NCI-H1417 treated with DMSO at 0.1 percent for 48 hours (cell line): ENCODE results near the gene UNC13B.
A peak's percentile ranks its signal among the peaks of the same experiment; 100 is the strongest.
"Not testable (repeated sequence)": the region's sequence is repeated elsewhere in the genome, so short reads cannot be mapped to it uniquely, and the experiment has no call there.

Experiments used
- DNase-seq: peaks from one replicate; lab custom pipeline; 2025; lab: John Stamatoyannopoulos, UW

UNC13B gene

DNA sequence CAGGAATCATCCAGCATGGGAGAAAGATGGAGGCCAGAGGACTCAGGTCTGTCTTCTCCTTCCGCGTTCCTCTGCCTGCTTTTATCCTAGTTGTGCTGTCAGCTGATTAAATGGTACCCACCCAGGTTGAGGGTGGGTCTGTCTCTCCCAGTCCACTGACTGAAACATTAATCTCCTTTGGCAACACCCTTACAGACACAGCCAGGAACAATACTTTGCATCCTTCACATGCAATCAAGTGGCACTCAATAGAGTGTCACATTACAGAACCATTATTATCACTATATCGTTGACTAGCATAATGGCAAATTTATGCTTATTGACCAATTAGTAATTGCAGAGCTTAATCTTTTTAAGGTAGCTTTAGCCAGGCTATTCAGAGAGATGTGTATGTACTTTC lies 64.8 kb downstream of the UNC13B start:
- DNase-seq: peak; percentile 23

DNA sequence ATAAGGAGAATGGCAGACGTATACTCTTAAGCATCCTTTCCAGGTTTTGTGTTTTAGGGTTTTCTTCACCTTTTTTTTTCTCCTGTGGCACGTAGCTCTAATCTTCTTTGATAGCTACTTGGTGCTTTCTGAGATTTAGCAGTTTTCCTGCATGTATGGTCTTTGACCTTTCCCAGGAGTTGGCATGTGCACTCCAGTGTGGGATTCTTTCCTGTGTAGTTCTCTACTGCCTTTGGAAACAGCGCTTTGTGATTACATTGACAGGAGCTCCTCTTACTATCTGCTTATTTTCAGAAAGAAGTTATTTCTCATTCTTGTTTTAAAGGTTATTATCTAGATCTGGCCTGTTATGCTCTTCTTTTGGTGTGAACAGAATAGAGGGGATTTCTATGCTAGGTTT lies 65.5 kb downstream of the UNC13B start:
- no peak for DNase-seq

DNA sequence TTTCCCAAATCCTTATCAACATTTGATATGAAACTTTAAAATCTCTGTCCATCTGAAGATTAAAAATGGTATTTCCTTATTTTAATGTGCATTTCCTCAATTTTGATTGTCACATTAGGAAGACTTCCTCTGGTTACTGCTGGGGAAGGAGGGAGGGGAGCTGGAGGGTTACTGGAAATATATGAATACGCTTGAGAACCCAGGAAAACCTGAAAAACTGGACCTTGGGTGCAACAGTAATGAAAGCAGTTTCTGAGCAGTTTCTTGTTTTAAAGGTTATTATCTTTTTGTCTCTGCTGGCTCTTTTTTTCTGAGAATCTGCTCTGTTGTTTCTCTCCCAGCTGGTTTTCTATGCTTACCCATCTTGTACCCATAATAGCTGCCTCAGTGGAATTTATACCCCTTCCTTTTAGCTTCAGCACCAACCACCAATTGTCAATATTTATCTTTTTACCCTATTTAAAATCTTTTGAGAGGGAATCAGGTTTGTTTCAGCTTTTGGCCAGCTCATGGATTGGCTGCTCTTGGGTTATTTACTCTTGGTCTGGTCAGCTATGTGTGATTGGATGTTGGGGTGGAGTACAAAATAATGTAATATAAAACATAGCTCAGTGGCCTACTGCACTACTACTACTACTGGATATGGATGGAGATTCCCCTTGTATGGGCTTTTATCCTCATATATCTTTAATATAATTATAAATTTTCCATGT lies 67.4 kb downstream of the UNC13B start:
- DNase-seq: no peak

DNA sequence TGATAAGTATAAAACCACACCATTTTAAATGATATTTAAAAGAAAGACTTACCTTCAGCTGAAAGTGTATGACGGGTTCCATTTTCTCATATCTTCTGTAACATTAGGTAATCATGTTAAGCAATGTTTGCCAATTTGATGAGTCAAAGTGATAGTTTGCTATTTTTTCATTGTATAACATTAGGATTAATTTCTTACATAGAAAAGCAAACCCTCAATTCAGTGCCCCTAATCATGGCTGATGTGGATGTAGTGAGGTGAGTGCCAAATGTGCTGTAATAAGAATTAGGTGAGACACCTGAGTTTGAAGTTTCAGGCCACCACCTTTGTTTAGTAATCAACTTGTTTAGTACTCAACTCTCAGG lies 68.0 kb downstream of the UNC13B start:
- no peak for DNase-seq

DNA sequence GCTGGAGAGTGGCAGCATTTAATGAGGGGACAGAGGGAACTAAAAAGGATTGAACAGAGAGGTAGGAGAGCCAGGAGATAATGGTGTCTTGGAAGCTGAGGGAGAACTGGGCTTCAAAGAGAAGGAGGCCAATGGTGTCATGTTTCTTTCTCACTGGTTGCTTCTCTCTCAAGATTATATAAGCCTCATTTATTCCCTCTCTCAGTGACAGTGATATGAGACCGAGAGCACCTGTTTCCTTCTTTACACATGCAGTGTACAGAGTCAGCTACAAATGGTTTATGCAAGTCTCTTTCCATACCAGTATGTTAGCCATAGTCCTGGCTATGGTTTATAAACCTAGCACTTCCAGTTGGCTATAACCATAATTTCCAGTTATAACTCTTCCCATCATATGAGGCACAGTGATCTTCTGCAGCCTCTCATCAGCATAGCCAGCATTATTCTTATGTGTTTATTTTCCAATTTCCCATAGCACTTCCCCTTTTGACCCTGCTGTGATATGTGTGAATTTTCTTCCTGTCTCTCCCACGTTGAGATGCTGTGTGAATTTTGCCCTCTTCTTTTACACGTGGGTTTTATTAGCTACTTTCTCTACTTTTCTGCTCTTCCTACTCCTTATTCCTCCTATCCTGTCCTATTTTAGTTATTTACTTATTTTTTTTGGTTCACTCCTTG lies 71.2 kb downstream of the UNC13B start:
- DNase-seq: no peak

DNA sequence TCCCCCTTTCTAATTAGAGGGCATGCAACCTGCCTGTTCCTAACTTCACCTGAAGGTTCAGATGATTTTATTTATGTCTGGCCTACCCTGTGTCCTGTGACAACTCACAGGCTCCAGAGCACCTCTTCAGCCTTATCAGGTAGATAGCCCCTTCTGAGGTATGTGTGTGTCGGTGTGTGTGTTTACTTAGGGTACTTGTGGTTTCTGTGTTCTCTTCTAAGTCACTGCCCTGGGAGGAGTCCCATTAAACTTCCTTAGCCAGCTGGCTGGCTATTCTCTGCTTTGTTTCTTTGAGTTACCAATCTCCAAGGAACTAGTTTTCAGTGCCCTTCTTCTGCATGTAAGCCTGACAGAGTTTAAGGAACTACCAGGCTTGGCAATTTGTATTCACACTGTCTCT lies 74.9 kb downstream of the UNC13B start:
- DNase-seq: no peak

DNA sequence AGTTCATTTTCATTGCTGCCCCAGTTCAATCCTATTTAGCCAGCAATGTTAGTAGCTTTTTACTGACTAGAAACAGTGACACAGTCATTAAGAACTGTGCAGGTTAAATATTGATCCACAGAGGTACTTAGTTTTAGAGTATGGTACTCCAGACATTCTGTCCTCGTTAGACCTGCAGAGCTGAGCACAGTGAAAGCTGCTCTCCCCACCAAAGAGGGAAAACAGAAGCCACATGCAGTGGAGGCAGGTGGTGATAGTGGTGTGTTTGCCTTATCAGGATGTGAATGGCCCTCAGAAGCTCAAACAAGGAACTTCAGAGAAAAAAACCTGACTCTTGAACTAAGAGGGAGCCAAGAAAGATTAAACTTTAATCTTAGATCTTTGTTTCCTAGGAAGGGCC lies 75.5 kb downstream of the UNC13B start:
- no peak for DNase-seq

DNA sequence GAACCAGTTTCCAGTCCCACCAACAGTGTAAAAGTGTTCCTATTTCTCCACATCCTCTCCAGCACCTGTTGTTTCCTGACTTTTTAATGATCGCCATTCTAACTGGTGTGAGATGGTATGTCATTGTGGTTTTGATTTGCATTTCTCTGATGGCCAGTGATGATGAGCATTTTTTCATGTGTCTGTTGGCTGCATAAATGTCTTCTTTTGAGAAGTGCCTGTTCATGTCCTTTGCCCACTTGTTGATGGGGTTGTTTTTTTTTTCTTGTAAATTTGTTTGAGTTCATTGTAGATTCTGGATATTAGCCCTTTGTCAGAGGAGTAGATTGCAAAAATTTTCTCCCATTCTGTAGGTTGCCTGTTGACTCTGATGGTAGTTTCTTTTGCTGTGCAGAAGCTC lies 84.1 kb downstream of the UNC13B start:
- DNase-seq: not testable (repeated sequence)

DNA sequence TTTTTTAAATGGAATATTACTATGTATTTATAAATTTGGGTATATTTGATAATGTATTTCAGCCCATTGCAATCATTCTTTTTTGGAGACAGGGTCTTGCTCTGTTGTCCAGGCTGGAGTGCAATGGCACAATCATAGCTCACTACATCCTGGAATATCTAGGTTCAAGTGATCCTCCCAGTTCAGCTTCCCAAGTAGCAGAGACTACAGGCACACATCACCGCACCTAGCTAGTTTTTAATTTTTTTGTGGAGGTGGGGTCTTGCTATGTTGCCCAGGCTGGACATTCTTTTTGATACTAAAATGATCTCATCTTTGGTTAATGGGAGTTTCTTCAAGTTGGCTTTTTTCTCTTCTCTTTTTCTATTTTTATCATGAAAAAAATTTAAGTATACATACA lies 91.3 kb downstream of the UNC13B start:
- DNase-seq: no peak

DNA sequence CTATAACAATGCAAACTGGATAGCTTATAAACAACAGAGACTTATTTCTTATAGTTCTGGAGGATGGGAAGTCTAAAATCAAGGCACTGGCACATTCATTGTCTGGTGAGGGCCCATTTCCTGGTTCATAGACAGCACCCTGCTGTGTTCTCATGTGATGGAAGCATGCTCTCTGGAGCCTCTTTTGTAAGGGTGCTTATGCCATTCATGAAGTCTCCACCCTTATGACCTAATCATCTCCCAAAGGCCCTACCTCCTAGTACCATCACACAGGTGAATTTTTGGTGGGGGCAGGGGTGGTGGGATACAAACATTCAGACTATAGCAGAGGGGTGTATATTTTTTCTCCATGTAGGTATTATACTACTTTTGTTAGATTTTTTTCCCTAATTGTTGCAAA lies 92.4 kb downstream of the UNC13B start:
- no peak for DNase-seq

DNA sequence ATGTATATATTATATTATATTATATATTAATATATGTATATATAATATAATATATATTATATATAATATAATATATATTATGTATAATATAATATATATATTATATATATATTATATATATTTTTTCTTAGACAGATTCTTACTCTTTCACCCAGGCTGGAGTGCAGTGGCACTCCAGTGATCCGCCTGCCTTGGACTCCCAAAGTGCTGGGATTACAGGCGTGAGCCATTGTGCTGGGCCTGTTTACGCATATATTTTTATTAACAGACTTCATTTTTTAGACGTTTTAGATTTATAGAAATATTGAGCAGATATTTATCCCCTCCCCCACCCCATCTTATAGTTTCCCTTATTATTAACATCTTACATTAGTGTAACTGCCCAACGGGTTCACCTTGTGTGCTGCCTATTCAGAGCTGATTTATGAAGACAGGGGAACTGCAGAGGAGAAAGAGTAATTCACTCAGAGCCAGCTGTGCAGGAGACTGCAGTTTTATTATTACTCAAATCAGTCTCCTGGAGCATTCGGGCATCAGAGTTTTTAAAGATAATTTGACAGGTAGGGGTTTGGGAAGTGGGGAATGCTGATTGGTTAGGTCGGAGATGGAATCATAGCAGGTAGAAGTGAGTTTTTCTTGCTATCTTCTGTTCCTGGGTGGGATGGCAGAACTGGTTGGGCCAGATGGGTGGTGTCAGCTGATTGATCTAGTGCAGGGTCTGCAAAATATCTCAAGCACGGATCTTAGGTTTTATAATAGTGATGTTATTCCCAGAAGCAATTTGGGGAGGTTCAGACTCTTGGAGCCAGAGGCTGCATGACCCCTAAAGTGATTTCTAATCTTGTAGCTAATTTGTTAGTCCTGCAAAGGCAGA lies 93.4 kb downstream of the UNC13B start:
- no peak for DNase-seq

DNA sequence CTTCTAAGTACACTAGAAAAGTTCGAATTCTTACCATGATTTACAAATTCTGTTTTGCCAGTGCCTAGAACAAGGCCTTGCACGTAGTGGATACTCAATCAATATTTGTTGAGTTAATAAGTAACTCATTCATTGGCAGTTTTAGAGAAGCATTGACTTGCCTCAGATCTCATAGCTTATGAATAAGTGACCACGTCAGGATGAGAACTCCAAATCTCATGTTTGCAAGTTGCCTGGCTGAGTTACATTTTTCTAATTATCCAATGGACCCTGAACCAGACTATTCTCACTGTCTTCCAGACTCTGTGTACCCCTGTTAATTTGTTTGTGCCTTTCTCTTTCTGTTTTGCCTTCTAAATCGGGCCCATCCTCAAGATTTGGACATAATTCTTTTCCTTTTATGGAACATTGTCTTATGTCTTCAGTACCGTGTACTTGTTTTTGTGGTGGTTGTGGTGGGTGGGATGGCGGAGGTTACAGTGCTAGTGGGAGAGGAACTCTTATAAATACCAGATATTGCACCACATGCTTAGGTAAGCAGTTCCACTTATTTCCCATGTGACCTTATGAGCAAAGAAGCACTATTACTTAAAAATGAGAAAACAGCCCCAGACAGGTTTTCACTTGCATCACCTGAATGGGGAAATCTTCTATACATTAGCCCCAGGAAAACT lies 96.3 kb downstream of the UNC13B start:
- no peak for DNase-seq

DNA sequence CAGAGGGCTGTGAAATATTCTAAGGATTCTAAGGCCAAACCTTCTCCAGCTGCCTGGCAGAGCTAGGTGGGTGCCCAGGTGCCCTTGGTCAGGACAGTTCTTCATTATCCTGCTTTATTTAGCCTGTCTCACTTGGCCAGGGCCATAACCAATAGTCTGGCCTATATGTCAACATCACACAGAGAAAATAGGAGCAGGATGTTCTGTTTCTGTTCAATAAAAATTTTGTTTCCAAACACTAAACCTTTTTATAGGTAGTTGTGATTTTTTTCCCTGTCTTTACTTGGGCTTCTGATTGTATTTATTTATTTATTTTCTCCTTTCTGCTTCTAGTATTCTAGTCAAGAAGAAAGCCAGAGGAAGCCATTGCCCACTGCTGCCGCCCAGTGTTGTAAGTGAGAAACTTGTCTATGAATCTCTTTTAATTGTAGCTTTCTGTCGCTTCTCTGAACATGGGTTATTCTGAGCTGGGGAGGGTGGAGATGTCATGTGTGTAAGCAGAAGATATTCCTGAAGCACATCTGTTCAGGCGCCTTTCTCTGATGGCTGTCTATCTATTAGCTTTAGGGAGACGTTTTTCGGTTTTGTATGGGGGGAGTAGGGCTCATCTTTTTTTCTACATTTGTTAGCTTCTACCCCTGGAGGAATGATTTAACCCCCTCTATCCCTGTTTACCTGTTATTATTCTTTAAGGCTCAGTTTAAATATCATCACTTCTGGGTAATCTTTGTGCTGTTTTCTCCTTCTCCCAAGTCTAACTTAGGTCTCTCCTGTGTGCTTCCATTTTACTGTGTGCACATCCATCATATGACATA lies 97.1 kb downstream of the UNC13B start:
- DNase-seq: no peak

DNA sequence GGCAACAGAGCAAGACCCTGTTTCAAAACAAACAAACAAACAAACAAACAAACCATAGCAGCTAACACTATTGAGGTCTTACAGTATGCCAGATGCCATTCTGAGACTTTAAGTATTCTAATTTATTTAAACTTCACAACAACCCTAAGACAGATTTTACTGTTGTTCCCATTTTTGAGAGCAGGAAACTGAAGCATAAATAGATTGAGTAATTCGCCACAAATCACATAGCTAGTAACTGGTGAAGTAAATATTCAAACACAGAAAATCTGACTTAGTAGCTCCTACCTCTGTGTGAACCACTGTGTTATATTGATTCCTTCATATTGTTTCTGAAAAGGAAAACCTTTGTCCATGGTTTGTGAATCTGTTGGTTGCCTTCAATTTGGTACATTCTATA lies 98.4 kb downstream of the UNC13B start:
- DNase-seq: no peak

DNA sequence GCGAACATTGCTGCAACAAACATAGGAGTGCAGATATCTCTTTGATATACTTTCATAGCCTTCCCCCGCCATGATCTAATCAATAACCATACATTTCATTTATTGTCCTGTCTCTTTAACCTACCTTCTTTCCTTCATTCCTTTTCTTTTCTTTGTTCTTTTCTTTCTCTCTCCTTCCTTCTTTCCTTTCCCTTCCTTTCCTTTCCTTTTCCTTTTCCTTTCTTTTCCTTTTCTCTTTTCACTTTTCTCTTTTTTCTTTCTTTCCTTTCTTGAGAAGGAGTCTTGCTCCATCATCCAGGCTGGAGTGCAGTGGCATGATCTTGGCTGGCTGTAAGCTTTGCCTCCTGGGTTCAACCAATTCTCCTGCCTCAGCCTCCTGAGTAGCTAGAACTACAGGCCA lies 100.3 kb downstream of the UNC13B start:
- no peak for DNase-seq

DNA sequence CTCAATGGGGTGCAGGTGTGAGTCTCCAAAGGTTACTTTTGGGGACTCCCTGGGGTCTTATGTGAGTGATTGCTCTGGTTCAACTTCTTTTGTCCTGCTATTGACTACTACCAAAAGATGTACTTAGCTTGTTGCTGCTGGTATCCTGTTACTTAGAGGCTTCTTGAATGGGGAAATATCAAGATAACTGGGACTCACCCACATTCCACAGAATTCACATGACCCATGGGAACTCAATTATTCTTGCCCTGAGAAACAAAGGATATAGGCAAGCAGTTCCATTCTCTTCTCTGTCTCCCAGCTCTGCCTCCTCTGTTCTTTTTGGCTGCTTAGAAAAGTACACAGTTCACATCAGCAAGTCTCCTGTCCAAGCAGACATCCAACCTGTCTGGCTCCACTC lies 105.9 kb downstream of the UNC13B start:
- DNase-seq: no peak

DNA sequence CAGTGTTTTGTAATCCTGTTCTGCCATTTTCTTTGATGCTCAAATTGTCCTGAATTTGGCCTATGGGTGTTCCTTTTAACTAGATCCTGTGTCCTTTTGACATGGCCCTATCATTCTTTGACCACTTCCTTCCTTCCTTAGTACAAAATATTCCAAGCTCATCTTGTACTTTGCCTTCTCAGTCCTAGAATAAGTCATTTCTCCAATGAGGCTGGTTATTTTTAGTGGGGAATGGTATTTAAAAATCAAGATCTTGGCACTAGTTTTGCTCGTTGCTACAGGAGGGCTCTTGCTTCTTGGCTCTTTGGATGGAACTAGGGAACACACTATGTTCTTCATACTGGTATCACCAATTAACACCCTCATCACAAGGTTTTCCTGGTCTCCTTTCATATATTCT lies 108.1 kb downstream of the UNC13B start:
- DNase-seq: no peak

DNA sequence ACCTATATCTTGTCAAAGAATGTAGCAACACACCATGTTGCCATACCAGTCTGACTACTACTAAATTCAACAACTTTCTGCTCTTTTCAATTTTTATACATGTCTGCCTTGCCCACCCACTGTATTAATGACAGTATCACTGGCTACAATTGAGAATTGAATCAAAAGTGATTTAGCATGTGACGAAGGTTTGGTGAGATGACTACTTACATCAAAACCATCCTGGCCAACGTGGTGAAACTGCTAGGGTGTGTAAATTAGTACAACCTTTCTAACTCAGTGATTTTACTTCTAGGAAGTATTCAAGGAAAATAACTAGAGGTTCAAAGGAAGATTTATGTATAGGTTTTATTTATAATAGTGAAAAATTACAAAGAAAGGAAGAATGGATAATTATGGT lies 109.8 kb downstream of the UNC13B start:
- no peak for DNase-seq

DNA sequence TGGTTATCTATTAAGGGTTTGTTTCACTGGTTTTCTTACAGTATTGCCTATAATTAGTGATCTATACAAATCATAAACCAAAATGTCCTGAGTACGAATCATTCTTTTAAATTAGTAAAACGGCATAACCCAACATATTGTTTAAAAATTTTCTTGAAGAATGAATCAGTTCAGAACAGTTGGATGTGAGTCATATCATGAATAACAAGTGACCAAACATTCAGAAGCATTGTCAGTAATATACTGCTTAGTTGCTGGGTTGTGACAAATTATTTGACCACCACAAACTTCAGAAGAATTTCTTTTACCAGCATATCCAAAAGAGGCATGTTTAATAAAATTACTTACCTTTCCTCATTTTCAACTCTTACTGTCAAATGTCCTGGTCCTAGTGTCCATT lies 111.2 kb downstream of the UNC13B start:
- DNase-seq: no peak

DNA sequence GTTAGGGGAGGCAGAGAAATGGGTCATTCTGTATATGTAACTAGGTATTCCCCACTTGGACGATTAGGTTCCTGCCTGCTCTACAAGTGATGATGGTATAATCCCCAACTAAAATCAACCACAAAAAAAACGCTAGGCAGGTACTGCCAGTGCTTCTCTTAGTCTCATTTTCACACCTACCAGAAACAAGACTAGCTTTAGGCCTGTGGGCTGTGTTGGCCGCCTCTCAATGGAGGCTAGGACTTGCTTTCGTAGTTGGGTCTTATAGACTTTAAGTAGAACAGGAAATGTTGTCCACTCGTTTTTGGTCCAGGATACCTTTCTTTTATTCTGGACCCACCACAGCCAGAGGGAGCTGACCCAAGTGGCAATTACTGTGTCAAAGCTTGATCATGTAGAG lies 111.8 kb downstream of the UNC13B start:
- DNase-seq: no peak

DNA sequence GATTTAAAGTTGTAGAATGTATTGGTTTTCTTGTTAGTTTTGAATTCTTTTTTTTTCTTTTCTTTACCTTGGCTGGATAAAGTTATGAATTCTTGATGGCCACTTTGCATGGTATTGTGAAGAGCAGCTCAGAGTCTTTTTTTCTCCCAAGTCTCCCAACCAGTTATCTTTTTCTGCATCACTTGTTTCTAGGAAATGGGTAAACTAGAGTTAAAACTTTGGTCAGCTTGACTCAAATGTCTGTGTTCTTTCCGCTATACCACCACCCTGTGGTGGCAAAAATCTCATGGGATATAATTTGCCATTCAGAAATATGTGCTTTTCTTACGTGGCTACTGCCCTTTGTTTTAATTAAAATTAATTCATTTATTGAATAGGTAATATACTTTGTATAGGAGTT lies 113.2 kb downstream of the UNC13B start:
- no peak for DNase-seq

DNA sequence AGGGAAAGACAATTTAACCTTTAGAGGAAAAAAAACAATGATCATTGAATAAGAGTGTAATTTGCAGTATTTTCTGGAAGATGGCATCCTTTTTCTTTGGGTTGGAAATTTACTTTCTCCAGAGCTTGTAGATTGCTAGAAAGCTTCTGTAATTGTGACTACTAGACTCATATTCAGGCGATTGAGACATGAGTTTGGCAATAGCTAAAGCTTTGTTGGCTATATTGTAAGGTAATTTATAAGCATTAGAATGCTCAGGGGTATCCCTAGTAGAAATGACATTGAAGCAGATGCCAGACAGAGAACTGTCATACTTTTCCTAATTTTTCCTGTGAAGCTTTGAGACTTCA lies 115.3 kb downstream of the UNC13B start:
- DNase-seq: no peak
